ENCODE data around the gene CMPK2.

GRCh38 chr2:6883448-6884122, 17.9 kb upstream of the CMPK2 start:
- TF ChIP-seq POLR2A (IDR thresholded peaks at IDR 0.05; ENCODE audit: low read depth, low read length) (no peak), POLR2AphosphoS5 (IDR thresholded peaks at IDR 0.05; ENCODE audit: low read depth, low read length) (no peak), TAF1 (IDR thresholded peaks at IDR 0.05; ENCODE audit: borderline replicate concordance, low read depth, low read length) (no peak)

All from GM12892 (cell line).